HG03060 (cell line): ENCODE results near the gene BAIAP2L1.

Experiments
- ATAC-seq: cut with Tn5 transposase; IDR thresholded peaks from one replicate; pipeline ENCODE4 v1.9.1; 2021; ENCODE audit warnings: low read depth, moderate number of reproducible peaks; ENCODE audit not compliant: unreplicated experiment

The BAIAP2L1 gene

GRCh38 chr7:98281757-98282606, 118.9 kb downstream of the BAIAP2L1 start:
- ATAC-seq = no peak

GRCh38 chr7:98280791-98281756, 119.8 kb downstream of the BAIAP2L1 start, which contains the start of gene BRI3:
BRI3 (plus strand) TSS chr7:98281686; CDS start chr7:98281796, 110 bp downstream.
- peak; percentile 74 for ATAC-seq

GRCh38 chr7:98280296-98280695, 120.6 kb downstream of the BAIAP2L1 start:
- ATAC-seq = no peak

GRCh38 chr7:98278936-98279335, 122.0 kb downstream of the BAIAP2L1 start:
- ATAC-seq = no peak

- no peak for ATAC-seq
These were observed 122.5 kb downstream of the BAIAP2L1 start for GRCh38 chr7:98278408-98278807.

GRCh38 chr7:98276241-98276761, 124.6 kb downstream of the BAIAP2L1 start:
- no peak for ATAC-seq

GRCh38 chr7:98267303-98267702, 133.6 kb downstream of the BAIAP2L1 start:
- no peak for ATAC-seq

- no peak for ATAC-seq
These were observed 134.1 kb downstream of the BAIAP2L1 start for GRCh38 chr7:98266840-98267239.

- ATAC-seq = no peak
These were observed 135.0 kb downstream of the BAIAP2L1 start for GRCh38 chr7:98265841-98266271.

GRCh38 chr7:98257701-98258100, 143.2 kb downstream of the BAIAP2L1 start:
- ATAC-seq = no peak

GRCh38 chr7:98256431-98256830, 144.5 kb downstream of the BAIAP2L1 start:
- ATAC-seq = no peak

GRCh38 chr7:98254951-98255610, 145.8 kb downstream of the BAIAP2L1 start:
- no peak for ATAC-seq

- no peak for ATAC-seq
These were observed 146.4 kb downstream of the BAIAP2L1 start for GRCh38 chr7:98254516-98254915.

GRCh38 chr7:98252425-98253054, 148.3 kb downstream of the BAIAP2L1 start:
- ATAC-seq = no peak

GRCh38 chr7:98251601-98252424, 149.1 kb downstream of the BAIAP2L1 start, which contains the start of gene TECPR1:
TECPR1 (minus strand) TSS chr7:98252232; CDS start chr7:98246146, 6,086 bp downstream.
- peak; percentile 93 for ATAC-seq

GRCh38 chr7:98251231-98251600, 149.7 kb downstream of the BAIAP2L1 start:
- no peak for ATAC-seq

GRCh38 chr7:98250789-98251188, 150.1 kb downstream of the BAIAP2L1 start:
- ATAC-seq = no peak

GRCh38 chr7:98249106-98249505, 151.8 kb downstream of the BAIAP2L1 start:
- ATAC-seq = no peak

GRCh38 chr7:98248156-98248555, 152.7 kb downstream of the BAIAP2L1 start:
- ATAC-seq = no peak
